H1 (cell line): ENCODE measurements around the gene SSU72. TPM values are rescaled to one million over a fixed set of nuclear protein-coding genes. Genes with fewer than 3 reads are reported as not detected.

Experiments
- CTCF ChIA-PET: fragments of 300-600 bp; sonication (Branson Sonifier 250); formaldehyde crosslinking; loops from one replicate; lab custom pipeline; 2021; ENCODE audit not compliant: partially characterized antibody; lab: Charles Lee
- POLR2A ChIA-PET: fragments of 300-600 bp; sonication (Branson Sonifier 250); formaldehyde crosslinking; loops from one replicate; lab custom pipeline; 2021; ENCODE audit warnings: inconsistent platforms; ENCODE audit not compliant: partially characterized antibody; lab: Charles Lee
- DNase-seq, 2 experiments: peaks; one replicate each; pipeline versions ENCODE4 v3.0.0 to v3.0.0-alpha.2; 2010 to 2022; ENCODE audit warnings: low spot score in 2 of 2, low read depth in 1 of 2, mixed read lengths in 1 of 2
- FAIRE-seq: peaks from 2 replicates; lab custom pipeline; 2011; peaks lifted over from hg19 to GRCh38; lab: Jason Lieb, UNC
- H2AFZ ChIP-seq: 2 replicates; pipeline ENCODE4 v1.8.1; 2012; ENCODE audit warnings: low read length, inconsistent platforms
- H2AK5ac ChIP-seq: 2 replicates; pipeline ENCODE4 v1.6.1; 2013; ENCODE audit warnings: low read depth, low read length
- H2BK120ac ChIP-seq: replicated peaks from 2 replicates; pipeline ENCODE3; 2013; ENCODE audit warnings: low read depth, low read length, inconsistent platforms
- H2BK12ac ChIP-seq: 2 replicates; pipeline ENCODE4 v1.6.1; 2013; ENCODE audit warnings: low read depth, low read length
- H2BK15ac ChIP-seq: 2 replicates; pipeline ENCODE4 v1.6.1; 2013; ENCODE audit warnings: low read length
- H2BK20ac ChIP-seq: 2 replicates; pipeline ENCODE4 v1.6.1; 2013; ENCODE audit warnings: low read length
- H2BK5ac ChIP-seq: 2 replicates; pipeline ENCODE4 v1.6.1; 2013; ENCODE audit warnings: low read depth, low read length
- H3K14ac ChIP-seq: 2 replicates; pipeline ENCODE4 v1.6.1; 2013; ENCODE audit warnings: inconsistent platforms; ENCODE audit not compliant: insufficient read length
- H3K18ac ChIP-seq: 2 replicates; pipeline ENCODE4 v1.6.1; 2013; ENCODE audit warnings: low read length; ENCODE audit errors: extremely low read depth
- H3K23ac ChIP-seq: 2 replicates; pipeline ENCODE4 v1.6.1; 2013; ENCODE audit warnings: inconsistent platforms; ENCODE audit not compliant: insufficient read length
- H3K23me2 ChIP-seq: 2 replicates; pipeline ENCODE4 v1.6.1; 2013; ENCODE audit warnings: low read depth, low read length
- H3K27ac ChIP-seq: 2 replicates; pipeline ENCODE4 v1.6.1; 2011; ENCODE audit warnings: low read depth, low read length, inconsistent platforms
- H3K27me3 ChIP-seq, 4 experiments: replicated peaks in 1 of 4; 1 replicate in 1 of 4; 2 replicates in 3 of 4; pipeline versions ENCODE4 v1.6.1 to v1.8.1; 2011 to 2013; ENCODE audit warnings: low read length in 3 of 4, mild to moderate bottlenecking in 3 of 4, inconsistent platforms in 2 of 4, mixed read lengths in 2 of 4, moderate library complexity in 1 of 4; ENCODE audit not compliant: control insufficient read depth in 3 of 4, insufficient read depth in 3 of 4; ENCODE audit errors: extremely low read depth in 1 of 4
- H3K36me3 ChIP-seq, 4 experiments: 2 replicates each; pipeline versions ENCODE4 v1.6.1 to v1.8.1; 2011 to 2013; ENCODE audit warnings: mild to moderate bottlenecking in 4 of 4, low read length in 3 of 4, moderate library complexity in 2 of 4, control low read depth in 1 of 4, inconsistent platforms in 1 of 4; ENCODE audit not compliant: insufficient read depth in 4 of 4, control insufficient read depth in 2 of 4
- H3K4ac ChIP-seq: replicated peaks from 2 replicates; pipeline ENCODE3; 2013; ENCODE audit warnings: low read length, low read depth, mixed read lengths, inconsistent platforms; ENCODE audit not compliant: insufficient read length
- H3K4me1 ChIP-seq, 4 experiments: replicated peaks in 1 of 4; 1 replicate in 1 of 4; 2 replicates in 3 of 4; pipeline versions ENCODE4 v1.6.1 to v1.8.1; 2011 to 2013; ENCODE audit warnings: low read length in 3 of 4, inconsistent platforms in 2 of 4, mixed read lengths in 1 of 4; ENCODE audit not compliant: insufficient read depth in 4 of 4, control insufficient read depth in 3 of 4
- H3K4me2 ChIP-seq, 2 experiments: 2 replicates each; pipeline versions ENCODE4 v1.6.1 to v1.8.1; 2011 to 2013; ENCODE audit warnings: low read depth in 2 of 2, low read length in 2 of 2, control low read depth in 1 of 2, inconsistent platforms in 1 of 2, mild to moderate bottlenecking in 1 of 2; ENCODE audit not compliant: insufficient read depth in 1 of 2
- H3K4me3 ChIP-seq, 4 experiments: fragments of 200-600, 300-600 bp in 1 of 4; sonication (generic), shearing (Covaris generic), sonication (Bioruptor Twin) in 1 of 4; 2 replicates each; pipeline versions ENCODE4 v1.5.1 to v1.8.1; 2011 to 2016; ENCODE audit warnings: low read length in 4 of 4, low read depth in 3 of 4, control low read depth in 2 of 4, inconsistent platforms in 2 of 4, mild to moderate bottlenecking in 2 of 4, mixed read lengths in 1 of 4, moderate library complexity in 1 of 4; ENCODE audit not compliant: insufficient read depth in 2 of 4; ENCODE audit errors: extremely low read depth in 1 of 4
- H3K56ac ChIP-seq: replicated peaks from 2 replicates; pipeline ENCODE3; 2013; ENCODE audit warnings: low read depth, mild to moderate bottlenecking, mixed read lengths, low read length, inconsistent platforms; ENCODE audit not compliant: insufficient read length
- H3K79me1 ChIP-seq: 2 replicates; pipeline ENCODE4 v1.6.1; 2013; ENCODE audit warnings: low read depth, low read length, control low read depth
- H3K79me2 ChIP-seq, 2 experiments: 2 replicates each; pipeline versions ENCODE4 v1.6.1 to v1.8.1; 2012 to 2013; ENCODE audit warnings: low read length in 2 of 2, mild to moderate bottlenecking in 2 of 2, inconsistent platforms in 1 of 2; ENCODE audit not compliant: insufficient read depth in 2 of 2, control insufficient read depth in 1 of 2
- H3K9ac ChIP-seq, 4 experiments: replicated peaks in 1 of 4; 1 replicate in 1 of 4; 2 replicates in 3 of 4; pipeline versions ENCODE4 v1.6.1 to v1.8.1; 2011 to 2013; ENCODE audit warnings: low read depth in 3 of 4, low read length in 3 of 4, control low read depth in 2 of 4, mild to moderate bottlenecking in 2 of 4, moderate library complexity in 2 of 4, inconsistent platforms in 1 of 4; ENCODE audit errors: extremely low read depth in 1 of 4
- H3K9me3 ChIP-seq, 2 experiments: 2 replicates each; pipeline versions ENCODE4 v1.6.1 to v1.8.1; 2012 to 2013; ENCODE audit warnings: mild to moderate bottlenecking in 2 of 2, moderate library complexity in 2 of 2, control low read depth in 1 of 2, inconsistent platforms in 1 of 2, low read depth in 1 of 2, low read length in 1 of 2, mixed read lengths in 1 of 2; ENCODE audit not compliant: insufficient read depth in 2 of 2
- H4K20me1 ChIP-seq, 2 experiments: replicated peaks in 1 of 2; 2 replicates each; pipeline versions ENCODE3 to v1.8.1; 2011 to 2013; ENCODE audit warnings: inconsistent platforms in 2 of 2, low read length in 2 of 2, mild to moderate bottlenecking in 1 of 2; ENCODE audit not compliant: insufficient read depth in 2 of 2, control insufficient read depth in 1 of 2
- H4K5ac ChIP-seq: 2 replicates; pipeline ENCODE4 v1.6.1; 2013; ENCODE audit warnings: low read length, low read depth, mixed read lengths, inconsistent platforms; ENCODE audit not compliant: insufficient read length
- H4K8ac ChIP-seq: 2 replicates; pipeline ENCODE4 v1.8.0; 2013; ENCODE audit warnings: mild to moderate bottlenecking, moderate library complexity, low read length, inconsistent platforms; ENCODE audit not compliant: insufficient read depth; ENCODE audit errors: extremely low read depth
- H4K91ac ChIP-seq: replicated peaks from 2 replicates; pipeline ENCODE3; 2013; ENCODE audit warnings: low read length, mixed read lengths, inconsistent platforms; ENCODE audit not compliant: insufficient read length
- JUN ChIP-seq: IDR thresholded peaks from 2 replicates; pipeline ENCODE4 v1.6.1; 2011; ENCODE audit warnings: low read depth, mild to moderate bottlenecking, improper control_type of control experiment, low read length
- KDM4A ChIP-seq: IDR thresholded peaks from one replicate; pipeline ENCODE4 v1.7.1; 2012; ENCODE audit warnings: low read depth, mild to moderate bottlenecking, moderate library complexity, low read length, inconsistent platforms; ENCODE audit not compliant: severe bottlenecking
- RBBP5 ChIP-seq: IDR thresholded peaks from 2 replicates; pipeline ENCODE4 v1.7.1; 2012; ENCODE audit warnings: low read depth, mild to moderate bottlenecking, inconsistent platforms, low read length, moderate library complexity, borderline replicate concordance
- WGBS, 2 experiments: shearing (Covaris generic) in 1 of 2; methylation state at CpG; one replicate each; pipeline versions ENCODE4 v1.1.6 to v1.1.7; 2013 to 2015; ENCODE audit warnings: low lambda C conversion rate in 2 of 2, mixed read lengths in 2 of 2, inconsistent platforms in 1 of 2, low coverage in 1 of 2, missing lambda C conversion rate in 1 of 2; ENCODE audit not compliant: insufficient replicate concordance in 2 of 2, insufficient coverage in 1 of 2, insufficient read length in 1 of 2; ENCODE audit errors: extremely low coverage in 1 of 2, missing lambda C conversion rate in 1 of 2; 5-methylcytosine and 5-hydroxymethylcytosine counted together
- polyA plus RNA-seq, 7 experiments: library from polyadenylated mRNA; depleted of rRNA in 3 of 7; stranded (reverse) in 5 of 7; unstranded in 2 of 7; fragments of >200 nt in 5 of 7; fragments of 200-250 nt in 2 of 7; gene quantifications; 1 replicate in 5 of 7; 2 replicates in 1 of 7; 4 replicates in 1 of 7; pipeline versions ENCODE4 v1.2.1 to v1.2.3, GENCODE V29; 2011 to 2013; ENCODE audit warnings: missing spikeins in 2 of 7, mixed read lengths in 2 of 7
- total RNA-seq: library from RNA; stranded (reverse); fragmentation: NEBNext Ultra II Directional; extraction: Animal tissue kit (Norgen Biotek cat#: 25700); gene quantifications from 2 replicates; pipeline ENCODE4 v1.2.1, GENCODE V29; 2021

SSU72 gene
- total and polyA plus RNA-seq, 2 of the 8 experiments (the other 6 are each of a cell fraction or from before 2014, with no cell fraction given) = 110 to 165 TPM

GRCh38 chr1:1616045-1616790 lies 41.6 kb upstream of the SSU72 start:
- no peaks in the 10 kb centered on the region for H3K36me3 ChIP-seq
- no peak overlapping the region for H3K4ac ChIP-seq
- H4K8ac ChIP-seq = no peak overlapping the region
- peaks cover 6% of the 10 kb centered on the region; the same call in 1 of the 2 replicates for H3K23me2 ChIP-seq
- no peak overlapping the region for H2BK5ac ChIP-seq
- no peak overlapping the region for H3K23ac ChIP-seq
- CTCF ChIA-PET = interaction anchor here (1.4 kb wide), 1 partner anchor 70 kb away, joined by 3 read pairs; no protein-coding TSS in a partner anchor
- no peaks in the 10 kb centered on the region for H3K9me3 ChIP-seq
- H4K20me1 ChIP-seq = peaks cover 6 to 24% of the 10 kb centered on the region in 2 experiments
- TF ChIP-seq RBBP5 (0 out of 2 replicates have a peak, but pooled peaks have one; percentile 43), JUN (no peak), KDM4A (peak; percentile 2)
- TF ChIP-seq, all 59 proteins: peak for 2
- no peak overlapping the region for H2BK15ac ChIP-seq
- no peak overlapping the region for H4K91ac ChIP-seq
- peaks cover 3% of the 10 kb centered on the region for H3K79me1 ChIP-seq
- peaks cover 0 to 13% (median 5%) of the 10 kb centered on the region in 4 experiments; a peak in 5 of 7 replicates for H3K4me1 ChIP-seq
- FAIRE-seq (no peak), DNase-seq (no peak)
- H3K4me2 ChIP-seq = peak overlapping the region; percentile 62 to 94
- H3K9ac ChIP-seq = peak overlapping the region in 3 of 4 experiments; percentile 97 to 99 (median 99); a peak in 5 of 7 replicates
- POLR2A ChIA-PET = interaction anchor here (1.2 to 4.6 kb wide), 8 partner anchors 8 to 291 kb away, joined by 3 to 34 read pairs (median 8); partner anchors contain the start of gene MMP23B
- no peak overlapping the region for H3K56ac ChIP-seq
- H3K27me3 ChIP-seq = no peaks in the 10 kb centered on the region; a peak in 1 of 7 replicates
- H3K4me3 ChIP-seq = peak overlapping the region; percentile 80 to 97 (median 92)
- 32% methylated on average over 37 of the region's 80 CpGs; no CpG with 5 or more reads in 1 of the 2 experiments for whole genome bisulfite sequencing, 2 experiments
- H2BK20ac ChIP-seq = no peak overlapping the region
- no peak overlapping the region for H2BK12ac ChIP-seq
- H3K18ac ChIP-seq = peak overlapping the region; percentile 48; the same call in 1 of the 2 replicates
- no peak overlapping the region for H2AK5ac ChIP-seq
- H3K27ac ChIP-seq = peak overlapping the region; percentile 100; the same call in 1 of the 2 replicates
- H3K14ac ChIP-seq = no peak overlapping the region
- H2BK120ac ChIP-seq = no peak overlapping the region
- peaks cover 0 to 13% of the 10 kb centered on the region in 2 experiments; a peak in 2 of 4 replicates for H3K79me2 ChIP-seq
- H2AFZ ChIP-seq = no peak overlapping the region; the same call in 1 of the 2 replicates
- H4K5ac ChIP-seq = peak overlapping the region; percentile 74
